Smooth muscle cell (in vitro differentiated cells): Measurements from ENCODE around the gene GBA3. TPM values are rescaled to one million over a fixed set of nuclear protein-coding genes. Genes with fewer than 3 reads are reported as not detected.

Source experiments
- DNase-seq: peaks from one replicate; lab custom pipeline; 2025; ENCODE audit not compliant: unreplicated experiment; lab: John Stamatoyannopoulos, UW
- H2AFZ ChIP-seq: fragments of 200-600 bp; sonication (generic); 2 replicates; pipeline ENCODE4 v1.6.0; 2016; ENCODE audit warnings: antibody characterized with exemption, low read depth, mild to moderate bottlenecking
- H3F3A ChIP-seq: fragments of 200-600 bp; sonication (generic); 2 replicates; pipeline ENCODE4 v1.6.0; 2017; ENCODE audit warnings: antibody characterized with exemption, low read depth
- H3K27ac ChIP-seq: fragments of 200-600 bp; sonication (generic); 2 replicates; pipeline ENCODE4 v1.5.1; 2016; ENCODE audit warnings: low read depth, mild to moderate bottlenecking
- H3K27me3 ChIP-seq: fragments of 200-600 bp; sonication (generic); 2 replicates; pipeline ENCODE4 v1.6.1; 2016; ENCODE audit warnings: low read depth, mild to moderate bottlenecking
- H3K36me3 ChIP-seq: fragments of 200-600 bp; sonication (generic); 2 replicates; pipeline ENCODE4 v1.5.1; 2016; ENCODE audit warnings: low read depth
- H3K4me1 ChIP-seq: fragments of 200-600 bp; sonication (generic); 2 replicates; pipeline ENCODE4 v1.5.1; 2016; ENCODE audit warnings: low read depth
- H3K4me2 ChIP-seq: fragments of 200-600 bp; sonication (generic); 2 replicates; pipeline ENCODE4 v1.6.0; 2016; ENCODE audit warnings: mild to moderate bottlenecking
- H3K4me3 ChIP-seq: fragments of 200-600 bp; sonication (generic); 2 replicates; pipeline ENCODE4 v1.5.1; 2016; ENCODE audit warnings: mild to moderate bottlenecking
- H3K79me2 ChIP-seq: fragments of 200-600 bp; sonication (generic); 2 replicates; pipeline ENCODE4 v1.6.0; 2016; ENCODE audit warnings: low read depth, mild to moderate bottlenecking
- H3K9ac ChIP-seq: fragments of 200-600 bp; sonication (generic); 2 replicates; pipeline ENCODE4 v1.6.0; 2016; ENCODE audit warnings: low read depth
- H3K9me3 ChIP-seq: fragments of 200-600 bp; sonication (generic); replicated peaks from 2 replicates; pipeline ENCODE4 v1.5.1; 2016; ENCODE audit warnings: low read depth
- H4K20me1 ChIP-seq: fragments of 200-600 bp; sonication (generic); 2 replicates; pipeline ENCODE4 v1.6.0; 2016; ENCODE audit warnings: low read depth
- WGBS: methylation state at CpG from one replicate; pipeline ENCODE4 v1.1.7; 2016; ENCODE audit warnings: low lambda C conversion rate; 5-methylcytosine and 5-hydroxymethylcytosine counted together
- polyA plus RNA-seq: library from polyadenylated mRNA; unstranded; fragments of >200 nt; fragmentation: Nextera tagmentation; extraction: Ambion mirVana; gene quantifications from 2 replicates; pipeline ENCODE4 v1.2.1, GENCODE V29; 2016
- total RNA-seq: library from RNA; depleted of rRNA; stranded (reverse); fragments of >200 nt; gene quantifications from 2 replicates; pipeline ENCODE4 v1.2.3, GENCODE V29; 2014
- TF ChIP-seq, protein P1 (sequence below): fragments of 200-600 bp; sonication (generic); IDR thresholded peaks from 2 replicates; pipeline ENCODE4 v1.5.1; 2017; ENCODE audit warnings: borderline replicate concordance, mild to moderate bottlenecking, antibody characterized with exemption; ENCODE audit not compliant: insufficient read depth, poor library complexity, severe bottlenecking

Gene GBA3
- total and polyA plus RNA-seq, 2 experiments from 2014 or later, result not detected

DNA sequence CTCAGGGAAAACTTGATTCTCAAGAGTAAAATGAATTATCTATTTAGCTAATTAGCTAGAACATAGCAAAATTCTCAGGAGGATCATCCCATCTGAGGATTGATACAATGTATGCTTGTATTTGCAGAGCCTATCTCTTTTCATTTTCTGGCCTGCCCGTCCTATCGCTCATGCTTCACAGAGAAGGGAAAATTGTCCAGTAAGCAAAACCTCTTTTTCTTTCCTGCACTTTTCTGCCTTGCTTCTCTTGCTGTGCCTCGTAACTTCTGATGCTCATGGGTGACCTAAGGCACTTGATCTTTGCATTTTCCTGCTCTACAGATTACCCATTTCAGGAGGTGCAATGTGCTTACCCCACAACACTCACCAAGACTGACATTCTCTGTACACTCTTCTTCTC is 88.1 kb downstream of the GBA3 start:
- Histone ChIP-seq H3F3A (no peaks in the 10 kb centered on the region), H3K79me2 (no peaks in the 10 kb centered on the region), H3K4me3 (no peak overlapping the region), H3K9ac (no peak overlapping the region), H3K4me2 (no peak overlapping the region), H3K9me3 (no peaks in the 10 kb centered on the region), H2AFZ (no peak overlapping the region), H3K27me3 (no peaks in the 10 kb centered on the region), H3K36me3 (no peaks in the 10 kb centered on the region), H3K27ac (no peak overlapping the region), H3K4me1 (no peaks in the 10 kb centered on the region), H4K20me1 (no peaks in the 10 kb centered on the region)
- WGBS, result 81% methylated on average over 3 of the region's 3 CpGs
- TF ChIP-seq, protein P1, sequence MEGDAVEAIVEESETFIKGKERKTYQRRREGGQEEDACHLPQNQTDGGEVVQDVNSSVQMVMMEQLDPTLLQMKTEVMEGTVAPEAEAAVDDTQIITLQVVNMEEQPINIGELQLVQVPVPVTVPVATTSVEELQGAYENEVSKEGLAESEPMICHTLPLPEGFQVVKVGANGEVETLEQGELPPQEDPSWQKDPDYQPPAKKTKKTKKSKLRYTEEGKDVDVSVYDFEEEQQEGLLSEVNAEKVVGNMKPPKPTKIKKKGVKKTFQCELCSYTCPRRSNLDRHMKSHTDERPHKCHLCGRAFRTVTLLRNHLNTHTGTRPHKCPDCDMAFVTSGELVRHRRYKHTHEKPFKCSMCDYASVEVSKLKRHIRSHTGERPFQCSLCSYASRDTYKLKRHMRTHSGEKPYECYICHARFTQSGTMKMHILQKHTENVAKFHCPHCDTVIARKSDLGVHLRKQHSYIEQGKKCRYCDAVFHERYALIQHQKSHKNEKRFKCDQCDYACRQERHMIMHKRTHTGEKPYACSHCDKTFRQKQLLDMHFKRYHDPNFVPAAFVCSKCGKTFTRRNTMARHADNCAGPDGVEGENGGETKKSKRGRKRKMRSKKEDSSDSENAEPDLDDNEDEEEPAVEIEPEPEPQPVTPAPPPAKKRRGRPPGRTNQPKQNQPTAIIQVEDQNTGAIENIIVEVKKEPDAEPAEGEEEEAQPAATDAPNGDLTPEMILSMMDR, result no peak
- DNase-seq, result no peak

DNA sequence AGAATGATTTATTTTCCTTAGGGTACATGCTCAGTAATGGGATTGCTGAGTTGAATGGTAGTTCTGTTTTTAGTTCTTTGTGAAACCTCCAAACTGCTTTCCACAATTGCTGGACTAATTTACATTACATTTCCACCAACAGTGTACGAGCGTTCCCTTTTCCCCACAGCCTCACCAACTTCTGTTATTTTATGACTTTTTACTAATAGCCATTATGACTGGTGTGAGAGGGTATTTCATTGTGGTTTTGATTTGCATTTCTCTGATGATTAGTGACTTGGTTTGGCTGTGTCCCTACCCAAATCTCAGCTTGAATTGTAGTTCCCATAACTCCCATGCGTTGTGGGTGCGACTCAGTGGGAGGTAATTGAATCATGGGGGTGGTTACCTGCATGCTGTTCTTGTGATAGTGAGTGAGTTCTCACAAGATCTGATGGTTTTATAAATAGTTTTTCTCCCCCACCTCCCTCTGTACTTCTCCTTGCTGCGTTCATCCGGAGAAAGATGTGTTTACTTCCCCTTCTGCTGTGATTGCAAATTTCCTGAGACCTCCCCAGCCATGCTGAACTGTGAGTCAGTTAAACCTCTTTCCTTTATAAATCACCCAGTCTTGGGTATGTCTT is 95.1 kb downstream of the GBA3 start:
- H3K79me2 ChIP-seq, result no peaks in the 10 kb centered on the region
- no peaks in the 10 kb centered on the region for H3K4me1 ChIP-seq
- H2AFZ ChIP-seq, result no peak overlapping the region
- no peaks in the 10 kb centered on the region for H3K9me3 ChIP-seq
- no peak overlapping the region for H3K9ac ChIP-seq
- H3F3A ChIP-seq, result no peaks in the 10 kb centered on the region
- H3K27me3 ChIP-seq, result no peaks in the 10 kb centered on the region
- H3K4me3 ChIP-seq, result no peak overlapping the region
- H4K20me1 ChIP-seq, result no peaks in the 10 kb centered on the region
- TF ChIP-seq, protein P1, result no peak
- no peak for DNase-seq
- no peaks in the 10 kb centered on the region for H3K36me3 ChIP-seq
- WGBS, result 92% methylated on average over 6 of the region's 6 CpGs
- no peak overlapping the region for H3K27ac ChIP-seq
- H3K4me2 ChIP-seq, result no peak overlapping the region

DNA sequence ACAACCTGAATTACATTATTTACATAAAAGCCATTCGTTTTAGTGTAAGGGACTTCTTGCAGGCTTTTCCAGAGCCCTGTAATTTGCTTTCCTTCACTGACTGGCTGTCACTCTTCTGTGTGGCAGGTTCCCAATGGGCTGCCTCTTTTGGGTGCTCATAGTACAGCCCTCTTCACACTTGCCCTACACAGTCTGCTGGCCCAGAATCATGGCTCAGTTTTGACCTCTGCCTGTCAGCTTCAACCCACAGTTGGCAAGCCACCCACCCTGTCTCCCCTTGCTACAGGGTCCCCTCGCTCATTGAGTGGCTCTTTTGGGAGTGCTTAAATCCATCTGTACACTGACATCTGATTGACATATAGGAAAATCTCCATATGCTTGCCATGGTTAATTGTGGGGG is 97.9 kb downstream of the GBA3 start:
- DNase-seq, result no peak
- Histone ChIP-seq H3K4me1 (no peaks in the 10 kb centered on the region), H3K4me3 (no peak overlapping the region), H3F3A (no peaks in the 10 kb centered on the region), H3K27me3 (no peaks in the 10 kb centered on the region), H3K9ac (no peak overlapping the region), H3K36me3 (no peaks in the 10 kb centered on the region), H3K79me2 (no peaks in the 10 kb centered on the region), H2AFZ (no peak overlapping the region), H4K20me1 (no peaks in the 10 kb centered on the region), H3K9me3 (no peaks in the 10 kb centered on the region), H3K27ac (no peak overlapping the region), H3K4me2 (no peak overlapping the region)
- TF ChIP-seq, protein P1, result no peak
- WGBS, result 76% methylated on average over 2 of the region's 2 CpGs

DNA sequence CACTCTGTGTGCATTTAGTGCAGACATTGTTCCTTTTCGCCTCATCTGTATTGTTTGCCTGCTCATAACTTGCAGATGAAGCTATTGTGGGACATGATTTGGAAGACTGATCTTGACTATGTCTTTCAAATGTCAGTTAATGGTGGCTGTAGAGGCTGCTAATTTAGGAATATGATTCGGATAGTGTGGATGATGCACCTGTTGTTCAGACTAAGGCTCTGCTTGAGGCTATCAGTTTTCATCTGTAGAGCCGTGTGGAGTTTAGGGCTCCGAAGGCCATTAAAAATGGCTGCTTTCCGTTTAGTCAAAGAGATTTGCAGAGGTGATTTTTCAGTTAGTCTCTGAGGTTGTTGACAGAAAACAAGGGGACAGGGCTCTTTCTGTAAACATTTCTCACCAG is 102.0 kb downstream of the GBA3 start:
- Histone ChIP-seq H2AFZ (no peak overlapping the region), H3K4me1 (no peaks in the 10 kb centered on the region), H3K27me3 (no peaks in the 10 kb centered on the region), H3K36me3 (no peaks in the 10 kb centered on the region), H3K9me3 (no peaks in the 10 kb centered on the region), H3K79me2 (no peaks in the 10 kb centered on the region), H3F3A (no peaks in the 10 kb centered on the region), H3K9ac (no peak overlapping the region), H4K20me1 (no peaks in the 10 kb centered on the region), H3K27ac (no peak overlapping the region), H3K4me2 (no peak overlapping the region), H3K4me3 (no peak overlapping the region)
- DNase-seq, result no peak
- TF ChIP-seq, protein P1, result no peak
- WGBS, result 88% methylated on average over 5 of the region's 5 CpGs
